Fibroblast of peridontal ligament (primary cell): Measurements from ENCODE around the gene TMF1.

ENCODE experiments used
- DNase-seq: peaks from one replicate; pipeline ENCODE4 v3.0.0-alpha.2; 2010; ENCODE audit errors: extremely low read depth

Gene TMF1

DNA sequence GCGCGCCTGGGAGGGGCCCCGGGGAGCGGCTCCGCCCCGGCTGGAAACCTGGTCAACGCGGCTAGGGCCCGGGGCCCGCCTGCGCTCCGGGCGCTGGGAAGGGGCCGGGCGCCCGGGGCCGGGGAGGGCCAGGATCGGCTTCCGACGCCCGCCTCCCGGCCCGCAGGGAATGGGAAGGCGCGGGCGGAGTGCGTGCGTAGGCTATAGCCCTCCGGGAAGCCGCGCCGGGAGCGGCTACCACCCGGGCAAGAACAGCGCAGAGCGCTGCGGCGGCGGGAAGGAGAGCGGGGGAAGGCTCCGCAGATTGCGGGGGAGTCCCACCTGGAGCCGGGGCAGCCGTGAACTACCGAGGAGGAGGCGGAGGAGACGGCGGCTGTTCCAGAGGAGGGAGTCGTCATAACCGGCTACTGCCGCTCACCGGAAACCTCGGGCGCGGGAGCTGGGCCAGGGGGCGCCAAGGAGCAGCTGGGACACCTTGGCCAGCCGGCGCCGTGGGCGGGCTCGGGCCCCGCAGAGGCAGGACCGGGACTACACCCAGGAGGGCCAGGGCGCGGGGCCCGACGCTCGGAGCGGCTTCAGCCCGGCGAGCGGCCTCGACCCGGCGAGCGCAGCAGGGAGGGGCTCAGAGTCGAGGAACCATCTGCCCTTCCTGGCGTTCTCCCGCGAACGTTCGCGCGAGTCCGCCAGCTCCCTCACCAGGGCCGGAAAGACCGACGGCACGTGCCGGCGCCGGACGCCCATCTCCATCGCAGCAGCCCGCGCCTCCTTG, 38.7 kb downstream of the TMF1 start, which contains the start of gene EOGT:
EOGT (minus strand) TSS at position 432 of the 769 bp plus-strand sequence. CDS start 3,838 bp downstream, outside the sequence.
- peak; percentile 75 for DNase-seq

DNA sequence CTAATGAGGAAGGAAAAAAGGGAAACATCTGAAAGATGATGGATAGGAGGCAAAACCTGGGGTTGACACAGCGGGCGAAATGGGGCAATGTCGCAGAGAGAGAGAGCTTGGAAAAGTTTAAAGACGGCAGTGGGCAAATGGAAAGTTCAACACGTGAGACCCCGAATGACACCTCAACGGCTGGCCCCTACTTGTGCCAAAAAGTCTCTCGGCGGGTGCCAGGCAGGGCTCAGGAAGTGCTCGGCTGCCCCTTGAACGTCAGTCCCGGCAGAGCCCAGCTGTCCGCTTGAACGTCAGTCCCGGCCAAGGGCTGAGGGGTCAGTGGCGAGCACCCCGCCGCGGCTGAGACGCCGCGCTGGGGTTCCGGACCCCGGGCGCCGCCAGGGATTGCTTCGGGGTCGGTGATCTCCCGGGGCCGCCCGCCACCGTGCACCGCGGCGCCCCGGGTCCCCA, 39.3 kb downstream of the TMF1 start:
- DNase-seq, result peak; percentile 43

DNA sequence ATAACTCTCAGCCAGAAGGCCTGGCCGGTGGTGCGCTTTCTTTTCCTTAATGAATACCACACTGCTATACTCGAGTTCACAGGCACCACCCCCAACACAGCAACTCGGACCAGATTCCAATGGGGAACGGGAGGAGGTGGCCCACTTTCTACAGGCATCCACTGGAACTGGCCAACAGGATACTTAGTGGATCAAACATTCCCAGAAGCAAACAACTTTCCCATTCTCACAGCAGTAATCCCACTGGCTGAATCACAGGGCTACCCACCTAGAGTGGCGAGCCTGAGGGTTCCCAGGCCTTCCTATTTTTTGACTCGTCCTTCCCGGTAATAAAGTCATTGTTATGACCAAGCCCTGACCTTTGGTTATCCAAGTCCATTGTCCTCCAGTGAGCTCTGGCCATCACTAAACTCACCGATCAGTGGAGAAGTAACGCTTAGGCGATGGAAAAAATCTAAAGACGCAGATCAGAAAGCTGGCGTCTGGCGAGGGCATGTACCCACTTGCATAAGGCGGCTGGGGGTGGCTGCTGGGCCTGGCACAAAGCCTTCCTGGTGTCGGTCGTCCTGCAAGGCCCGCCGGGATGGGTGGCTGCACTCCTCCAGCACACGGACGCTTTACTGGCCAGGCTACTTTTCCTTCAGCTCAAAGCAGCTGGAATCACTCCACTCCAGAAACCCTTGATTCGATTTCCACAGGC, 39.9 kb downstream of the TMF1 start:
- peak; percentile 67 for DNase-seq

DNA sequence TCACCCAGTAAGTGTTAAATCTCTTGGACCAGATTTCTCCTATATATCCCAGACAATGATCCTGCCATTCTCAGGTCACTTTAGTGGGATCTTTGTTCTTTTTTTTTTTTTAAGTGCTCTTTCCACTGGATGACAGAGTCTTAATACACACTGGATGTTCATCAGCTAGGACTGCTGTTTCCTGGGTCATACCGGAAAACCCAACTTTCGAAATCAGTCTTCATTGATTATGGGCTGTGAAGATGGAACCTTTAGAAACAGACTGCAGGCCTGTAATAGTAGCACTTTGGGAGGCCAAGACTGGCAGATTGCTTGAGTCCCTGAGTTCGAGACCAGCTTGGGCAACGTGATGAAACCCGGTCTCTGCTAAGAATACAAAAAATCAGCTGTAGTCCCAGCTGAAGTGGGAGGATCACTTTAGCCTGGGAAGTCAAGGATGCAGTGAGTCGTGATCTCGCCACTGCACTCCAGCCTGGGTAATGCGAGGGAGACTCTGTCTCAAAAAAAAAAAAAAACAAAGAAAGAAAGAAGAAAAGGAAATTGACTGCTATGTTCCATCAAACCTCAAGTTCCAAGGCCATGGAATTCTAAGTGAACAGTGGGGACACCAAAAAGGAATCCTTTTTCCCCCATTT, 40.9 kb downstream of the TMF1 start:
- no peak for DNase-seq

DNA sequence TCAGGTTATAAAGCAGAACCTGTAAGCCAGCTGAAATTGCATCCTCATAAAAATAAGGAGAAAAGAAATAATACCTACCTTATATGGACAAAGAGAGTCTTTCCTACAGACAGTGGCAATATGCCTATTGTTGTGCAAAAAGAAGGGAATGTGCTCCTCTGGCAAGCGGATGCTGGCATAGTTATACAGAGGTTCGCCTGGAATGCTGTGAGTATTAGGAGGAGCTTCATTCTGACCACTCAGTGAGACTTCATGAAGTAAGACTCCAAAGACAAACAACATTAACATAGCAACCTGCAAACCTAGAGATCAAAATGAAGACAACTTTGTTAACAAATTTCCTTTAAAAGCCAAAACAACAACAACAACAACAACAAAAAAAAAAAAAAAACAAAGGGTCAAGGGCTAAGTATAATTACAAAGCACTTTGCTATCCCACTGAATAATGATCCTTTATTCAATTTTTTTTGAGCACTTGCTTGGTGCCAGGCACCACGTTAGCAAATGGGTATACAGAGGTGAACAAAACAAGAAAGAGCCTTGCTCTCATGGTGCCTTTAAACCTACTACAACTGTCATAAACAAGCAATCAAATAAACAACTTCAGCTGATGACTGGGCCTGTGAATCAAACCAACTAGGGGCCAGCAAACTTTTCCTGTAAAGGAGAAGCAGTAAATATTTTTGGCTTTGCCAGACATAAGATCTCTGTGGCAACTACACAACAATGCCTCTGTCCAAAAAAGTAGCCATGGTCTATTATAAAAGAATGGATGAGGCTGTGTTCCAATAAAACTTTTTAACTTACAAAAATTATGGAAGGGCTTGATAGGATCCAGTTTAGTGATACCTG, 42.3 kb downstream of the TMF1 start:
- peak; percentile 92 for DNase-seq

DNA sequence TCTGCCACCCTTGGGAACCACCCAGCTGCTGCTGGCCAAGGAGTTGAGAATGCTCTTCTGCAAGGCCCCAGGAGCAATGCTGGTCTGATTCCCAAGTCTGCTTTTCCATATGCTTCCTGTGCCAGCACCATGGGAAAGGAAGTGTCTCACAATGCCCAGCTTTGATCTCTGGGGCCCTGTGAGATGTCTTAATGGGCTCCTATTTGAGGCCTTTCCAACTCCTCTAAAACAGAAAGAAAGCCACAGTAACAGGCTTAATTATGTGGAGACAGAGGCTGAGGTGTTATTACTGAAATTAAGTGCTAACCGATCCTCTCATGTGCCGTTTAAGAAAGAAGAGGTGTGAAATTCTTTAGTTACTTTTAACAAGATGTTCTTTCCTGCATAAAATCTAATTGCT, 43.2 kb downstream of the TMF1 start:
- no peak for DNase-seq

DNA sequence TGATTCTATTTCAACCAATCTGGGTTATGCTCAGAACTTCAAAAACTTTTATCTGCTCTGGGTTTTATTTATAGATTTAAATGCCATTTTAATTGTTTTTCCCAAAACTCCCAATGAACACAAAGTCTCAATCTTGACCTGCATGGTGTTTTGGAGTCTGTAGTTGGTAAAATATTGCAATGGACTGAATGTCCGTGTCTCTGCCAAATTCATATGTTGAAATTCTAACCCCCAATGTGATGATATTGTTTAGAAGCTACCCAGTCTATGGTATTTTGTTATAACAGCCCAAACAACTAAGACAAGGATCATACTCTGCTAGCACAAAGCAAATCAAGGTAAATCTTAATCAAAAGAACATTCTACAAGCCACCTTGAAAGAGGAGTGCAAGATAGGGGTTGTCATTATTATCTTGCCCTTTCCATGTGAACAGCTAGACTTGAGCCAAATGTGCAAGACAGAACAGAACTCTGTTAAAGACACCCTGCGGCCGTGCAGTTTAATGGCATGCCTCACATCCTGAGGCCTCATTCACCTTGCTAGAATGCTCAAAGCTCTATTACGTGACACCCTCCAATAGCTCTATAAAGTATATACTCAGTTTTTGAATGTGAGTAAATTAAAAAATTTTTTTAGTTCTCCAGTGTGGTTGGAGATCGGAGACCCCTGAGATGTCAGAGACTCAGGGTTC, 46.2 kb downstream of the TMF1 start:
- DNase-seq, result no peak

DNA sequence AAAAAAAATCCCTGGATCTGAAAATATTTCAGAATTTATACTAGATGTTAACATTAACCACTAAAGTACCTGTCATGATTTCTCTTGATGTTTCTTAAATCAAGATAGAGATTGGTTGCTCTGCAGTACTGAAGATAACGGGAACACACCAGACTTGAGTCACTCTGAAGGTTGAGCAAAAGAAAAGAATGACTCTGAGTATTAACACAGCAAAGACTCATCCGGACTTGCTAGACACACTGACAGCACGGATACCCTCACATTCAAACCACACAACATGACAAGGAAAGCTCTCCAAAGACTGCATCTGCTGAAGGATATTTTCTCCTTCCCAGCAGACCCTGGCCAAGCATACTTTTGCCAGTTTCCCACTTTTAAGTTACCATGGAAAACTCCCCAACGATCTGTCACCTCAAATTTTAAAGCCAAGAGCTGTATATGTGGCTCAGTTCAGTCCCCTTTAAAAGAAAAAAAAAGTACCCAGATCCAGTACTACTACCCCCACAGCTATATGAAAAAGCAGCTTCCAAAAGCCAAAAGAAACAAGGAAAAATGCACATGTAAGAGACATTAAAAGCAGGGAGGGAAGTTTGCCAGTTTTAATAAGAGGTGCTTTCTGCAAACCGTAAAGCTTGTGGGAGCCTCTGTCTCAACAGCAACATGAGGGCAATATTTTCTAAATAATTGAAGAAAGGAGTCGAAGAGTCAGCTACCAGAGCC, 46.9 kb downstream of the TMF1 start:
- no peak for DNase-seq

DNA sequence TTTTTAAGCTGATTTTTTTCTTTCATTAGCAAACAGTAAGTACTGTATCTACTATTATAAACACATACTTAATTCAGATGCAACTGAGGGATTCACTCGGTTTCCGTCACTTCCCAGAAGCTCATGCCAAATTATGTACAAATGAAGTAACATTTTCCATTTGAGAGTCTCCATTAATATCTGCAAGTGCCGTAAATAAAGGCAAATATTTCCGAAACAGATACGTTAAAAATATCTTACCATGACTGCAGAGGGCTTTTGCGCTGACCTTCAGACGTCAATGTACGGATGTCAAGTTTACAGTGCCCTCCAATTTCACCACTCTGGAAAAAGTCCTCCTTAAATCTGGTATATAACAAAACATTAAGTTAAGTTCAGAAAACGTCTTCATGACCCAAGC, 48.0 kb downstream of the TMF1 start:
- no peak for DNase-seq

DNA sequence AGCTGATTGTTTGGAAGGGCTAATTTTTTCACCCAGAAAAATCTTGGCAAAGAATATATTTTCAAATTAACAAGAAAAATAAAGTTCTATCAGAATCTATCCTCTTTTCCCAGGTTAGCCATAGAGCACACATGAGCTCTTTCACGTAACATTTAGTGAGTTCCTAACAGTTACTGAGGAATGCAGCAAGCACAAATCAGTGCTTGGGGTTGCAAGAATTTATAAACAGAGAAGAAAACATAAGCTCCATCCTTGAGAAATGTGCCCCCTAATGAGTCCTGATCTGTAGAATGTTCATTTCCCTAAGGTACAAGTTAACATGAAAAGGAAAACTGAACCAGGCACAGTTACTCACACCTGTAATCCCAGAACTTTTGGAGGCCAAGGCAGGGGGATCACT, 52.5 kb downstream of the TMF1 start:
- DNase-seq, result peak; percentile 14

DNA sequence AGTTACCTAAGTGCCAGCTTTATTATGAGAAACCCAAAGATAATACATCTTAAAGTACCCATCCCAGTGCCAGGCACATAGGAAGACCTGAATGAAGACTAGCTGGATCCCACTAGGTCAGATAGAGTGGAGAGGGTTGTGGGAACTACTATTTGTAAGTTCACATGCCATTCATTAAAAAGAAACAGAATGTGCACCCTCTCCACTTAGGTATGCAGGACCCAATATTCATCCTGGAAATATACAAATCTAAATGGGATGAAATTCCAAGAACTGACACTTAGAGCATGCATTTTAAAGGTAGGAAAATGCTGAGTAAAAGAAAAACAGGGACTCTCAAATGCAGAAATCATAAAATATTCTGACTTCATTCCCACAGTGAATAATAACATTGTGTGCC, 53.0 kb downstream of the TMF1 start:
- no peak for DNase-seq

DNA sequence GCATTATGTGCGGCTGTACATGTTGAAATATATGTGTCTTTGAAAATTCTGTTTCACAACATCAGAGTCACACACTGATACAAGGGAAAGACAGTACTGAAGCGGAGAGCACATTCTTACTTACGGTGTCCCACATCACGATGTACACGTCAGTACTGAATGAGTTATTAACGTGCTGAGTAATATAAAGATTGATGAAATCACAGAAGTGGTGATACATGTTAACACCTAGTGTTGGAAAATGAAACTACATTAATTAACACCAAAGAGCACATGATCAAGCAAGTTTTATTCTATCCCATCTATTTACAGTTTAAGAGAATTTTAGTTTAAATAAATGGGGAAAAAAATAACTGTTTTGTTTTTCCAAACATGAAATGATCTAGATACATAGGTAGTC, 54.2 kb downstream of the TMF1 start:
- no peak for DNase-seq

DNA sequence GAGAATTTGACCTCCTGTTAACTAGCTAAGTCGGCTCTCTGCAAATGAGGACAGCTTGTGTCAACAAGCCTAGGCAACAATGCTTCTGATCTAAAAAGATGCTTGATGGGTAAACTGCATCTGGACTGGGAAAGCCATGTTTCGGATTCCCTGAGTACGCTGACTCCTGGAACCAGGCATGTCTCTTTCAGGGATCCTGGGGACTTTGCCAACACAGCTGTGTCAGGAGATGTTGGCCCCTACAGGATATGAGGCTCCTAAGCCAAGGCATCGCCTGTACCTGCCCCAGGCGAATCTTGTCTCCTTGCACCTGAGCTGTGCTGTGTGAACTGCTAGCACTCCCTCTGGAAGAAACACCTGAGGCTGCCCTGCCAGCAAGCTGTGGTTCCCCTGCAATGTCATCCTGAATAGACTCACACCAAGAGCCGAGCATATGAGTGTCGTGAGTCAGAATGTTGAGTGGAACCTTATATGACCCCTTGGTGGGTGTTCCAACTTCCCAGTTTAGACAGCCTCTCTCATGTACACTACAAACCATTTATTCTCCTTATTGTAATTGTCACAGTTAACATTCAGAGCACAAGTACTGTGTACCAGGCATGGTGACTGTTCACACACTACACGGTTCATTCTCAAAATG, 55.7 kb downstream of the TMF1 start:
- no peak for DNase-seq

DNA sequence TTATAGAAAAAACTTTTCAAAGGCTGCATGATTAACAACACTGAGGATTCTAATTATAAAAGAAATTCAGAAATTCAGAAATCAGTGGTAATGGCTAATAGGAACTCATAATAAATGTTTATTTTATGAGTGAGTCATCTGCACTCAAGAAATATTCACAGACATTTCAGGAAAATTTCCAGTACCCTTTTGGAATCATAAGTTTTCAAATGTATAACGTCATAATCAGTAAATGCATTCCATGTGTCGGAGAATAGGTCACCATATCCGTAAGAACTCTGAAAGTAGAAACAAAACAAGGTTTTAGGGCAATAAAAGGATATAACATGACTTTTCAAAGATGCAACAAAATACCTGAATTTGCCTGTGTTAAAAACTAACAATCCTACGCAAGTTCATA, 63.4 kb downstream of the TMF1 start:
- peak; percentile 78 for DNase-seq

DNA sequence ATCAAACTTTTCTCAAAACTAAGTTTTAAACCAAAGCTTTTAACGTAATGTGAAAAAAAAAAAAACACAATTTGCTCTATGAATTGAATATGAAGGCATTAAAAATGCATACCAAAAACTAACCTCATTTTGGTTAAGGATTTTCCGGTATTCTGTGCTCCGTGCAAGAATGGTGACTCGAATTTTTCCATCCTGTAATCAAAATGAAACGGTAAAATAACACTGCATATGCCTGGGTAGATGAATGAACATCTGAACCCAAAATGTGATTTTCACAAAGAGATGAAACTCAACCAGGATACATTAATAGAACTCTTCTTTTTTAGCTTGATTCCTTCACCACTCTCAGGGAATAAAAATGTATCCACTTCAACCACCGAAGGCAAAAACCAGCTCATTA, 64.8 kb downstream of the TMF1 start:
- DNase-seq, result no peak

DNA sequence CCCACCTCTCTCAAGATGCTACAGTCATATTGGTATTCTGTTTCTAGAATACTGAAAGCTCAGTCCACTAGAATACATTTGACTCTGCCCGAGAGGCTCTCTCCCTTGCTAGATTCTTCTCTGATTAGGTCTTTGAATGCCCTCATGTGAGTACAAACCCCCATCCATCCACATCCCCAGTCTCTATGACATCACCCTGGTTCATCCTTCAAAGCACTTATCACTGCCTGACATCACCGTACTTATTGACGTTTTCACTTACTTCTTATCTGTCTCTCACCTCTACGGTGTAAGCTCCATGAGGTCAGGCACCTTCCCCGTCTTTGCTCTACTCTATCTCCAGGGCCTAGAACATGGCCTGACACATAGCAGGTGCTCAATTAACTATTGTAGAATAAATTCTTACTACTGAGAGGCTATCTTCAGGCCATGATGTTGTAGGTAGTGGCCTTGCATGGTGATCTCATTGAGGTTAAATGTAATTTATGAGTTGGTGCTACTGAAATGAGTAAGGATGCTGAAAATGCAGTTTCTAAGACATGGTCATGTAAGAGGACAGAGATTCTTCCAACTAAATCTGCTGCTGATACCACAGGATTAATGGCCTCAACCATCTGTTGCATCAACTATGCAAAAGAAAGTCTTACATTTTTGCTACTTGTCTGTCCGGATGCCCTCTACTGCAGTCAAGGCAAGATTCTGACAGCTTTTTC, 65.5 kb downstream of the TMF1 start:
- DNase-seq, result no peak

DNA sequence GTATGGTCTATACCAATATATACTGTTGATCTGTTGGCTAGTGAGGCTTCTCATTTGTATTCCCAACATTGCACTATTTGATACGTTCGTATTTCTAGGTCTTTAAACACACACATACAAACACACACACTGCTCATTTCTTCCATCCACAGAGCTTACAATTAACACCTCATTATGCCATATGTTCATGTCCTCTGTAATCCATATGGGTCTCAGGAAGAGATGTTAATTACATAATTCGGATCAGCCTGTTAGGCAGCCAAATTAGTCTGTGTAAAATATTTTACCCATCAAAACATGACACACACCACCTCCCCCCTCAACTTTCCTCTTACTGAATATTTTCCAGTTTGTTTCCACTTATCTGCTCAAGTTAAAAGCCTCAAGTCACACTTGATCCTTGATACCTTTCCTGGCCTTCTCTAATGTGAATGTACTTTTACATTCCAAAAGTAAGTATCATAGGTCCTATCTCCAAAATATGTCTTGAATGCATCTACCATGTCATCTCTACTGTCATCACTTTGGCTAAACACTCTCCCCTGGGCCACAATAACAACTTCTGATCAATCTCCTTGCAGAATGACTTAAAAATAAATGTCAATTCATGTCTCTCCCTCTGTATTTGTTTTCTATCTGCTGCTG, 66.9 kb downstream of the TMF1 start:
- no peak for DNase-seq

DNA sequence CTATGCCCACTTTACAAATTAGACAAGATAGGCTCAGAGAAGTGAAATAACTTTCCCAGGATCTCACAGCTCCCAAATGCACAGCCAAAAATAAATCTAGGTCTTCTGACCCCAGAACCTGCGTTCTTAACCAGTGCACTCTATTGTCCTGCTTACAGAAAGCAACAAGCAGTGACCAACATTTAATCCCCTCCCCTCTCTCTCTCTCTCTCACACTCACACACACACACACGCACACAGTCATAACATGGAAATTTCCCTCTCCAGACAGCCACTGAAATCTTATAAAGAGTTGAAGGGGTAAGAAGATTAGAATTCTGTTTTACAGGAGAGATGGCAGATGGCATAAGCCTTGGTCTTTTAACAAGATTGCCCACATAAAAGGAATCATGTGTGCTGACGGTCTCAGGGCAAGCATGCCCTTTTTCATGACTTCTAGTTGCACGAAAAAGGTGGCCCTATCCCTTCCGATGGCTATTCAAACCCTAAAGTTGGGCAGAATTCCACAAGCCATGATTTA, 68.1 kb downstream of the TMF1 start:
- DNase-seq, result no peak
